Activated naive CD4-positive, alpha-beta T cell treated with anti-CD3 and anti-CD28 coated beads for 36 hours (primary cell): ENCODE results near the gene HSD17B1. TPM values are rescaled to one million over a fixed set of nuclear protein-coding genes. Genes with fewer than 3 reads are reported as not detected.
A peak's percentile ranks its signal among the peaks of the same experiment; 100 is the strongest.

Experiments
- CTCF ChIA-PET: fragments of 350-600 bp; sonication (Branson Sonifier 250); formaldehyde crosslinking; loops from one replicate; lab custom pipeline; 2021; ENCODE audit warnings: antibody characterized with exemption; lab: Charles Lee
- DNase-seq: peaks from one replicate; pipeline ENCODE4 v3.0.0-alpha.2; 2020
- H3K27ac Mint-ChIP-seq: one replicate; pipeline ENCODE4 v1.8.0; 2021; ENCODE audit warnings: mild to moderate bottlenecking, mixed read lengths
- H3K27me3 Mint-ChIP-seq: one replicate; pipeline ENCODE4 v1.8.0; 2021; ENCODE audit warnings: low read depth, mixed read lengths
- H3K36me3 Mint-ChIP-seq: one replicate; pipeline ENCODE4 v1.8.0; 2021; ENCODE audit warnings: low read depth, mixed read lengths
- H3K4me1 Mint-ChIP-seq: one replicate; pipeline ENCODE4 v1.8.0; 2021; ENCODE audit warnings: low read depth, mixed read lengths
- H3K4me3 Mint-ChIP-seq: one replicate; pipeline ENCODE4 v1.8.0; 2021; ENCODE audit warnings: mild to moderate bottlenecking, moderate library complexity, mixed read lengths
- H3K9me3 Mint-ChIP-seq: one replicate; pipeline ENCODE4 v1.8.0; 2021; ENCODE audit warnings: mixed read lengths
- intact Hi-C: fragments of 100-400 bp; cut with micrococcal nuclease; formaldehyde crosslinking; loops from one replicate; pipeline ENCODE4 v1.15.1; 2023
- total RNA-seq, 2 experiments: library from RNA; stranded (reverse); gene quantifications; one replicate each; pipeline ENCODE4 v1.2.3, GENCODE V29; 2021

Gene HSD17B1
- total RNA-seq, 2 experiments from 2014 or later = 0.26 to 0.67 TPM

DNA sequence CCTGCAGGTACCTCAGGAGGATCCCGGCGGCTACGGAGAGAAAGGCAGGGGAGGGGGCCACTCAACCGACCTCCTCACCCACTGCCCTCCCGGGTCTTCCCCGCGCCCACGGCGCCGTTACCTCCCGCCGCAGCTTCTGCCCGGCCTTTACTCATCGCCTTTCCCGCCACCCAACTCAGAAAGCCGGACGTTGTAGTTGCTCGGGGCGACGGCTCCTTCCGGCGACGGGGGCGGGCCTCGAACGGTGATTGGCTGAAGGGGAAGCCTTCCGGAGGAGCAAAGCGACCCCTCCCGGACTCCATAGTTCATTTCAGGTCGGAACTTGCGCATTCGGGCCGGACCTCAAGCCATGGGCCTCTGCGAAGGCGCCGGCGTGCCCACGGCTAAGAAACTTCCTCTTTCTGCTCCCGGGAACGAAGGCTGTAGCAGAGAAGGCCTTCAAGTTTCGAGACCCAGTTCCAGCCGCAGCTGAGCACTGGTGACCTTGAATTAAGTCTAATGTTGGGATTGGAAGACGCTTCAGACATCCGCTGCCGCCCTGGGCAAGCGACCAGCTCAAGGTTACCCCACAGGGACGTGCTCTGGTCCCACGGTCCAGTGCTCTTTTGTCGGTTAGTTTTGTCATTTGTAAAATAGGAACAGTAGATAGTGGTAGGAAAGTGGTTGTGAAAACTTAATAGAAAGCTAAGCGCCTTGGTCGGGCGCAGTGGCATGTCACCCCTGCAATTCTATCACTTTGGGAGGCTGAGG, 25.0 kb downstream of the HSD17B1 start, which contains the start of gene PSMC3IP:
PSMC3IP (minus strand) TSS at position 198 of the 750 bp plus-strand sequence; CDS start at position 155, 43 bp downstream.
- CTCF ChIA-PET = interaction anchor here (0.5 to 3.2 kb wide), 41 partner anchors 8 to 560 kb away, joined by 3 to 36 read pairs (median 6); partner anchors contain the start of genes BECN1, NAGLU, PLEKHH3 and RAMP2
- Mint-ChIP-seq H3K27ac (peak within 1 kb of the TSS; percentile 96), H3K4me1 (peaks cover 44% of the 10 kb centered on the region), H3K9me3 (no peaks in the 10 kb centered on the region), H3K27me3 (no peaks in the 10 kb centered on the region), H3K4me3 (peak within 1 kb of the TSS; percentile 98), H3K36me3 (peaks cover 45% of the 10 kb centered on the region)
- intact Hi-C loops = loop anchor here (1.0 to 5.0 kb wide), 11 partner anchors 10 to 421 kb away; partner anchors contain the start of genes BECN1, COASY, MLX and RETREG3
- peak; percentile 98 for DNase-seq

DNA sequence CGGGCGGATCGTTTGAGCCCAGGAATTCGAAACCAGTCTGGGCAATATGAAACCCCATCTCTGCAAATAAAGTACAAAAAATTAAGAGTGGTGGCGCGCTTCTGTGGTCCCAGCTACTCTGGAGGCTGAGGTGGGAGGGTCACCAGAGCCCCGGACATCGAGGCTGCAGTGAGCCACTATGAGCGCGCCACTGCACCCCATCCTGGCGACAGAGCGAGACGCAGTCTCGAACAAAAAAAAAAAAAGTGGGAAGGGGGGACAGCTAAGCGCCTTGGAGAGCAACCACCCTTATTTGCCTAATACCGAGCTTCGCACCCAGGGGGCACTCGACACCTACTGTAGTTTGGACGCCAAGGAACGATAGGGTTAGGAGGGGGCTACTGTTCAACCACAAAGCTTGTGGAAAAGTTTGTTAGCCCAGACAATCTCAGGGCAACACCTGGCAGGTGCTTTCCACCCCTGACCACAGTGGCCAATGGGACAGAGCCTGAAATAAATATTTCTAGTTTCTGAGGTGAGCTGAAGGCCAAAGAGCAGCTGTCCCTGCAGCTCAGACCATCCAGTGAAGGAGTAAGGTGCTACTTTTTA, 25.7 kb downstream of the HSD17B1 start:
- Mint-ChIP-seq H3K27ac (peak overlapping the region; percentile 96), H3K4me3 (peak overlapping the region; percentile 98), H3K9me3 (no peaks in the 10 kb centered on the region), H3K4me1 (peaks cover 40% of the 10 kb centered on the region), H3K36me3 (peaks cover 39% of the 10 kb centered on the region), H3K27me3 (no peaks in the 10 kb centered on the region)
- DNase-seq = peak; percentile 88
- CTCF ChIA-PET = interaction anchor here (0.5 to 3.2 kb wide), 52 partner anchors 8 to 1162 kb away, joined by 3 to 36 read pairs (median 4); partner anchors contain the start of genes BECN1, NAGLU, PLEKHH3 and RAMP2
- intact Hi-C loops = loop anchor here (1.0 to 5.0 kb wide), 5 partner anchors 79 to 185 kb away; partner anchors contain the start of gene TUBG2

DNA sequence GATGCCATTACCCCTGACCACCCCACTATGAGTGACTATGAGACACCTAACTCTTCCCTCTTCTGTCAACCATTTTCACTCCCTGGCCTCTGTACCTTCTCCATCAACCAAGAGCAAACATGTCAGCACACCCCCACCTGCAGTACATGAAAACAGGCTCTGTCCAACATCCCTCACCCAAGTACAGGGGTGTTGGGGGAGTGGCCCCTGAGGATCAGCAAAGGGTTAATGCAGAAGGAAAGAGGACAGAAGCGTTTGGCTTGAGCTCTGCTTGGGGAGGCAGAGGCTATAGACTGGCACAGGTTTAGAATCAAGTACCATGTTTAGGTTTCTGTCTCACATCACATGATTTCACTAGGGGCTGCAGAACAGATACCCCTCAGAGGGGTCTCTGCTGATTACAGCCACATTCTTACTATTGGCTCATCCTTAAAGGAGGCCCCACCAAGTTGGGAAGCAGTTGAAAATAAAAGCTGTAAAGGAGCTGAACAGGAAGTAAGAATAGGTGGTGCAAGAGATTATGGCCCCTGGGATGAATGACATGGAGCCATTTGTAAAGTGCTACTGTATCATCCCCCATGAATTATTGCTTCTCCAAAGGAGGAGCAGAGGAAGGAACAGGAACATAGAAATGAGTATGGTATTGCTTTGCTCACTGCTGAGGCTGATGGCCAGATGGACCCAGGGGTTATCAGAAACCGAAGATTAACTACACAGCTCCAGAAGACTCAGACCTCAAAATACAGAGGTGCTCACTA, 27.2 kb downstream of the HSD17B1 start:
- no peaks in the 10 kb centered on the region for H3K9me3 Mint-ChIP-seq
- no peak overlapping the region for H3K4me3 Mint-ChIP-seq
- H3K27ac Mint-ChIP-seq = peak overlapping the region; percentile 76
- H3K36me3 Mint-ChIP-seq = peaks cover 28% of the 10 kb centered on the region
- intact Hi-C loops = loop anchor here (2.0 to 5.0 kb wide), 2 partner anchors 77 to 141 kb away; partner anchors contain the start of gene TUBG2
- CTCF ChIA-PET = interaction anchor here (1.1 to 3.2 kb wide), 3 partner anchors 25 to 184 kb away, joined by 5 to 30 read pairs (median 6); partner anchors contain the start of genes RETREG3 and TUBG1
- DNase-seq = no peak
- peaks cover 29% of the 10 kb centered on the region for H3K4me1 Mint-ChIP-seq
- H3K27me3 Mint-ChIP-seq = no peaks in the 10 kb centered on the region

DNA sequence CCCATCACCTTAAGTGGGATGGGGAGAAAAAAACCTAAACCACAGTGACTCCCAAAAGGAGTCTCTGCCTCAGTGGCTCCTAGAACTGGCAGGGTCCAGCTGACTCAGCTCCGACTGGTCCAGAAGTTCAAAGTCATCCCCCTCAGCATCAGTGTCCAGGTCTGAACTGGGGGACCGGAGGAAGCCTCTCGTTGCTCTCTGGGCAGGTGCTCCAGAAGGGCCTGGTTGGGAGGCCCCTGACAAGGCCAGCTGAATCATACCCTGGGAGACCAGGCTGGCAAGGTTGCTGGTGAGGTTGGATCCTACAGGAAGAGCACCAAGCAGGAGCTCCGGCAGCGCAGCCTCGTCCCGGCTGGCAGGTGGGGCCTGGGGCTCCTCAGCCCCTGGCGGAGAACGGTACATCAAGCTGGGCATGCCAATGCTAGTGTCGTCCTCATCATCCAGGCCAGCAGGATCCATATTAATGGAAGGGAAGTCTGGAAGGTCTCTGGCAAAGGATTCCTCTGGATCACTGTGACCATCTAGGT, 29.1 kb downstream of the HSD17B1 start:
- CTCF ChIA-PET = interaction anchor here (0.5 to 1.9 kb wide), 4 partner anchors 9 to 361 kb away, joined by 3 to 4 read pairs (median 3); no protein-coding TSS in a partner anchor
- intact Hi-C loops = no loop called here
- Mint-ChIP-seq H3K9me3 (no peaks in the 10 kb centered on the region), H3K36me3 (peaks cover 16% of the 10 kb centered on the region), H3K27ac (no peak overlapping the region), H3K27me3 (no peaks in the 10 kb centered on the region), H3K4me3 (no peak overlapping the region), H3K4me1 (peaks cover 12% of the 10 kb centered on the region)
- no peak for DNase-seq

DNA sequence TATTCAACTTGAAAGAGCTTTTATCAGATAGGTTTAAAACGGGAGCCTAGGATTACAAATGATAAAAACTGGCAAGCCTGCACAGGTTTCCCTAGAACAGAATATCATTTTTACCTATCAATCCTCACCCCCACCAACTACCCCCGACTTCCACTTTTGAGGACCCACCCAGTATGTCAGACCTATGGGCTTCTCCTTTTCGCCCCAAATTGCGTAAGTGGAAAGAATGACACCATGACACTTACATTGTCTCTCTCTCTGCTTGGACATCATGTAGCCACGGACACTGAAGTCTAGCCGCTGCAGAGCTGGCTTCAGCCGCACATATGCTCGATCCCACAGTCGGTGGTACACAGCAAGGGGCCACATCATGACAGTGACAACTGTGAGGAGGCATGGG, 32.2 kb downstream of the HSD17B1 start:
- intact Hi-C loops = no loop called here
- Mint-ChIP-seq H3K4me1 (no peaks in the 10 kb centered on the region), H3K27me3 (no peaks in the 10 kb centered on the region), H3K4me3 (no peak overlapping the region), H3K36me3 (peaks cover 10% of the 10 kb centered on the region), H3K9me3 (no peaks in the 10 kb centered on the region), H3K27ac (no peak overlapping the region)
- no peak for DNase-seq
- CTCF ChIA-PET = no interaction called here

DNA sequence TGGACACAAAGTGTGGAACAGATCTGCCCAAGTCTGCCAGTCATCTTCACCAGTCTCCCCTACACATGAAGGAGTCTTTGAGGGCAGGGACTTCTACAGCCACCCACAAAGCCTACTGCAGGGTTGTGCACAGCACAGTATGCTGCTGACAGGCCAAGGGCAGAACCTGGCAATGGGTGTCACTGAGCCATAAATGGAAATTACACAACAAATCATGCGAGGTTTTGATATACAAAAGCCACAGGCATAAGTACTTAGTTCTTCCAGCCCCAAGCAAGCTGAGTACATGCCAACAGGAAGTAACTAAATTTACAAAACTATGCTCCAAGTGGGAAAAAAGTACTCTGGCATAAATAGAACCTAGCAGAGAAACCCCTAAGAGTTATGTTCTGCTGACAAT, 32.6 kb downstream of the HSD17B1 start:
- CTCF ChIA-PET = no interaction called here
- no peak for DNase-seq
- Mint-ChIP-seq H3K27me3 (no peaks in the 10 kb centered on the region), H3K4me1 (no peaks in the 10 kb centered on the region), H3K4me3 (no peak overlapping the region), H3K36me3 (peaks cover 10% of the 10 kb centered on the region), H3K27ac (no peak overlapping the region), H3K9me3 (no peaks in the 10 kb centered on the region)
- intact Hi-C loops = no loop called here

DNA sequence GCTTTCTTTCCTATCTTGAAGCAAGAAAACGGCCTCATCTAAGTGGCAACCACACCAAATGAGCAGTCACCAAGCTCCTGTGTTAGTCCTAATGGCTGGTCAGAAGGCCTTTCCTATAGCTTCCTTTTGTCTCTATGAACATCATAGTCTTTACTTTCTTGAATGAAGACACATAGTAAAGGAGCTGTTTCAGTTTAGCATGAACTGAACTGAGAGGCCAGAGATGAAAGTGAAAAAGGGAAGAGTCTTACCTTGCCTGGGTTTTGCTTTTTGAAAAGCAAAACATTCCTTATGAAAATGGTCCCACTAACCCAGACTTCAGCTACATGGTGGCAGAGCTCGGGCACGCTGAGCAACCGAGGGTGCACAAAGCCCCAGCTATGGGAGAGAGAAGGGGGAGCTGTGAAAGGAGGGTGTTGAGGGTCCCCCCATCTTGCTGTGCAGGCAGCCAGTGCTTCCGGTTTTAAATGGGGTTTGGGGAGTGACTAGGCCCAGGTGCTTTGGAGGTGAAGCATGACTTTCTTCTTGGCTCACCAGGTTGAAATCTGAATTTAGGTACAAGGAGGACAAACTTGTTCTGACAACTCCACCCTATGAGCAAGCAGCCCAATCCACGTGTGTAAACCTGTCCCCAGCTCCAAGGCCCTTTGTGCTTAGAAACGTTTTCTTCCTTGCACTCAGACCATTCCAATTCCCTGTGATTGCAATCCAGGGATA, 33.9 kb downstream of the HSD17B1 start:
- CTCF ChIA-PET = interaction anchor here (3.8 kb wide), 1 partner anchor 8 kb away, joined by 24 read pairs; no protein-coding TSS in a partner anchor
- DNase-seq = no peak
- H3K9me3 Mint-ChIP-seq = no peaks in the 10 kb centered on the region
- no peaks in the 10 kb centered on the region for H3K4me1 Mint-ChIP-seq
- no peaks in the 10 kb centered on the region for H3K27me3 Mint-ChIP-seq
- intact Hi-C loops = no loop called here
- H3K4me3 Mint-ChIP-seq = no peak overlapping the region
- no peak overlapping the region for H3K27ac Mint-ChIP-seq
- H3K36me3 Mint-ChIP-seq = peaks cover 11% of the 10 kb centered on the region

DNA sequence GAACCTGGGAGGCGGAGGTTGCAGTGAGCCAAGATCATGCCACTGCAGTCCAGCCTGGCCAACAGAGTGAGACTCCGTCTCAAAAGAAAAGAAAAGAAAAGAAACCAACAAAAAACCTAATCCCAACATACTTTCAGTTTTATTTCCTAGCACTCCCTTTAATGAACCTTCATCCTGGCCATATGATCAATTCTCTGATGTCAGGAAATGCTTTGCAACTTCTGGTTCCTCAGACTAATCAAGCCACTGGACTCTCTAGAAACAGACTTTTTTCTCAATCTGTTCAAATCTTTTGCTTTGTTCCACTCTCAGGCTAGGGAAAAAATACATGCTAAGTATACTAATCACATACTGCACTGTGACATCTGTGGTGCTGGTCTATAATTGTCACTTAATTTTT, 38.2 kb downstream of the HSD17B1 start:
- no peaks in the 10 kb centered on the region for H3K4me1 Mint-ChIP-seq
- CTCF ChIA-PET = interaction anchor here (0.6 kb wide), 1 partner anchor 9 kb away, joined by 3 read pairs; no protein-coding TSS in a partner anchor
- no peak overlapping the region for H3K4me3 Mint-ChIP-seq
- intact Hi-C loops = no loop called here
- H3K27me3 Mint-ChIP-seq = no peaks in the 10 kb centered on the region
- no peak for DNase-seq
- H3K27ac Mint-ChIP-seq = no peak overlapping the region
- H3K36me3 Mint-ChIP-seq = peaks cover 9% of the 10 kb centered on the region
- no peaks in the 10 kb centered on the region for H3K9me3 Mint-ChIP-seq

DNA sequence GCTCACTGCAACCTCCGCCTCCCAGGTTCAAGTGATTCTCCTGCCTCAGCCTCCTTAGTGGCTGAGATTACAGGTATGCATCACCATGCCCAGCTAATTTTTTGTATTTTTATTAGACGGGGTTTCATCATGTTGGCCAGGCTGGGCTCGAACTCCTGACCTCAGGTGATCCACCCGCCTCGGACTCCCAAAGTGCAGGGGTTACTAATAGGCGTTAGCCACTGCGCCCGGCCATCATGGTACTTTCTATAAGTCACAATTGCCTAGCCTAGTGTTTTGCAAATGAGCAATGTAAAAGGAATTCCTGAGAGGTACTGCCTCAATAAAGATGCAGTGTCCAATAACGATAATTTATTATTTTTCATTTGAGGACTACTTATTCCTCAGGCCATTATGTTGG, 38.7 kb downstream of the HSD17B1 start:
- Mint-ChIP-seq H3K4me3 (no peak overlapping the region), H3K27me3 (no peaks in the 10 kb centered on the region), H3K4me1 (no peaks in the 10 kb centered on the region), H3K36me3 (peaks cover 9% of the 10 kb centered on the region), H3K9me3 (no peaks in the 10 kb centered on the region), H3K27ac (no peak overlapping the region)
- DNase-seq = no peak
- intact Hi-C loops = no loop called here
- CTCF ChIA-PET = interaction anchor here (0.6 kb wide), 1 partner anchor 9 kb away, joined by 3 read pairs; no protein-coding TSS in a partner anchor

DNA sequence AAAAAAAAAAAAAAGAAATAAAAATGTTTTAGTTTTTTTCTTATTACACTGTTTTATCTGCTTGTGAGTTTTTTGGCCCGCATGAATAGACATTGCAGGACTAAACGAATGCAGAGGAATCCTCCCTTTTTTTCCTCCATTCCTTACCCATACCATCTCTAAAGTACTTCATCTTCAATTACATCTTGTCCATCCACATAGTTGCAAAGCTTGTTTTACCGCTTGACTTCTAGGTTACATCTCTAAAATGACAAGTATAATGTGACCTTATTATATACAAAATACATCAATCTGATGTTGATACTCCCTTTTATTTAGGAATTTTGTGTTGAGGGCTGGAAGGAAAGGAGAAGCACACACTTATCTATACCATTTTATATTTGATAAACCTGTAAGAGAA, 43.7 kb downstream of the HSD17B1 start:
- Mint-ChIP-seq H3K27ac (no peak overlapping the region), H3K36me3 (no peaks in the 10 kb centered on the region), H3K9me3 (no peaks in the 10 kb centered on the region), H3K4me3 (no peak overlapping the region), H3K27me3 (no peaks in the 10 kb centered on the region), H3K4me1 (peaks cover 13% of the 10 kb centered on the region)
- intact Hi-C loops = no loop called here
- CTCF ChIA-PET = no interaction called here
- no peak for DNase-seq

DNA sequence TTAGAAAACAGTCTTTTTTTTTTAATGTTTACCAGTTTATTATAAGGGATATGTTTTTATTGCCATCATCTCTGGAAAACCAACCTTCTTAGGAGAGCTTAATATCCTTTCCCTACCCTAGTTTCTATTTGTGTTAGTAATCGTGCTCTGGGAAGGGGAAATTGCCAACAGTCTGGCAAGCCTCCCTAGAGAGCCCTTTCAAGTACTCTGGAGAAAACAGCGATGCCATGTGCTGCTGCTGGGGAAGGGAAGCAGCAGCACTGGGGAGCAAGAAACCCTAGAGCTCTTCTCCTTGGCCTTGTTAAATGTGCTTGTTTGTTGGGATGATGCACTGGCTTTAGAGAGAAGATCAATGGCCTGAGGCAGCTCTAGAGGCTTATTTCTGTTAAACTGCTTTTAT, 46.2 kb downstream of the HSD17B1 start:
- Mint-ChIP-seq H3K27ac (peak overlapping the region; percentile 22), H3K36me3 (no peaks in the 10 kb centered on the region), H3K4me3 (no peak overlapping the region), H3K9me3 (no peaks in the 10 kb centered on the region), H3K27me3 (no peaks in the 10 kb centered on the region), H3K4me1 (peaks cover 26% of the 10 kb centered on the region)
- DNase-seq = no peak
- CTCF ChIA-PET = interaction anchor here (0.5 to 5.0 kb wide), 4 partner anchors 10 to 307 kb away, joined by 3 to 36 read pairs (median 4); partner anchors contain the start of gene PSMC3IP
- intact Hi-C loops = no loop called here
